ENCODE measurements around the gene KDF1. TPM values are rescaled to one million over a fixed set of nuclear protein-coding genes. Genes with fewer than 3 reads are reported as not detected.

Gene KDF1
- total and polyA plus RNA-seq, 2 of the 13 experiments (the other 11 are each of a cell fraction or from before 2014, with no cell fraction given) = 1.9 to 4.9 TPM

DNA sequence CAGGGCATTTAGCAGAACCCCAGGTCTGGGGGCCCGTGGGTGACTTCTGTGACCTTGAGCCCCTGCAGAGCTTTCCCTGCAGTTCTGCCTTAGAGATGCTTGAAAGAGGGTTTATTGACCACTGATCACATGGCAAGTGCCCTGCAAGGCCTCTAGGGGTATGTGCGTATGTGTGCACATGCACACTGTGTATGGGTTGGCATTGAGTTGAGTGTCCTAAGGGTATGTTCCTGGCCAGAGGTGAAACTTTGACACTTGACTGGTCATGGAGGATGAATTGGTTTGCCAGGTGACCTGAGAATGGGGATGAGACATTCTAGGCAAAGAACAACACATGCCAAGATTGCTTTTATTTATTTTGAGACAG, 21.6 kb downstream of the KDF1 start (continued):
- TF ChIP-seq, protein P1, sequence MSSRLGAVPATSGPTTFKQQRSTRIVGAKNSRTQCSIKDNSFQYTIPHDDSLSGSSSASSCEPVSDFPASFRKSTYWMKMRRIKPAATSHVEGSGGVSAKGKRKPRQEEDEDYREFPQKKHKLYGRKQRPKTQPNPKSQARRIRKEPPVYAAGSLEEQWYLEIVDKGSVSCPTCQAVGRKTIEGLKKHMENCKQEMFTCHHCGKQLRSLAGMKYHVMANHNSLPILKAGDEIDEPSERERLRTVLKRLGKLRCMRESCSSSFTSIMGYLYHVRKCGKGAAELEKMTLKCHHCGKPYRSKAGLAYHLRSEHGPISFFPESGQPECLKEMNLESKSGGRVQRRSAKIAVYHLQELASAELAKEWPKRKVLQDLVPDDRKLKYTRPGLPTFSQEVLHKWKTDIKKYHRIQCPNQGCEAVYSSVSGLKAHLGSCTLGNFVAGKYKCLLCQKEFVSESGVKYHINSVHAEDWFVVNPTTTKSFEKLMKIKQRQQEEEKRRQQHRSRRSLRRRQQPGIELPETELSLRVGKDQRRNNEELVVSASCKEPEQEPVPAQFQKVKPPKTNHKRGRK (CRISPR knock-in tag; IDR thresholded peaks at IDR 0.05) = no peak
- no peak for TF ChIP-seq USF2 (IDR thresholded peaks at IDR 0.05; ENCODE audit: low read depth, low read length)
- TF ChIP-seq USF2 (CRISPR knock-in tag; IDR thresholded peaks at IDR 0.05; ENCODE audit: borderline replicate concordance) = 0 out of 2 replicates have a peak, but pooled peaks have one; percentile 24
- TF ChIP-seq ZSCAN20 (CRISPR knock-in tag; IDR thresholded peaks at IDR 0.05; ENCODE audit: borderline replicate concordance) = no peak
- no peak for TF ChIP-seq ZUFSP (CRISPR knock-in tag; IDR thresholded peaks at IDR 0.05; ENCODE audit: borderline replicate concordance)
- no peak for TF ChIP-seq MYNN (CRISPR knock-in tag; IDR thresholded peaks at IDR 0.05; ENCODE audit: low read depth)
- TF ChIP-seq ZNF878 (CRISPR knock-in tag; IDR thresholded peaks at IDR 0.05) = no peak
- no peak for TF ChIP-seq ZNF292 (CRISPR knock-in tag; IDR thresholded peaks at IDR 0.05; ENCODE audit: borderline replicate concordance, low read depth)
- TF ChIP-seq CENPBD1 (CRISPR knock-in tag; IDR thresholded peaks at IDR 0.05; ENCODE audit: borderline replicate concordance, low read depth) = no peak
- no peak for TF ChIP-seq ZC3H13 (CRISPR knock-in tag; IDR thresholded peaks at IDR 0.05)
- TF ChIP-seq TFDP1 (CRISPR knock-in tag; IDR thresholded peaks at IDR 0.05; ENCODE audit: borderline replicate concordance) = no peak
- no peak for TF ChIP-seq ZNF7 (CRISPR knock-in tag; IDR thresholded peaks at IDR 0.05)
- TF ChIP-seq ZNF441 (CRISPR knock-in tag; IDR thresholded peaks at IDR 0.05; ENCODE audit: borderline replicate concordance) = no peak
- TF ChIP-seq ZNF234 (CRISPR knock-in tag; conservative IDR thresholded peaks at IDR 0.05) = 0 out of 2 replicates have a peak, but pooled peaks have one; percentile 20
- no peak for TF ChIP-seq CBFB (CRISPR knock-in tag; IDR thresholded peaks at IDR 0.05)
- no peak for TF ChIP-seq REXO4 (CRISPR knock-in tag; IDR thresholded peaks at IDR 0.05; ENCODE audit: borderline replicate concordance)
- no peak for TF ChIP-seq ZNF101 (CRISPR knock-in tag; IDR thresholded peaks at IDR 0.05; ENCODE audit: borderline replicate concordance, low read depth)
- no peak for TF ChIP-seq KDM3A (CRISPR knock-in tag; IDR thresholded peaks at IDR 0.05; ENCODE audit: low read depth)
- no peak for TF ChIP-seq ZNF274 (CRISPR knock-in tag; IDR thresholded peaks at IDR 0.05)
- TF ChIP-seq ZNF614 (CRISPR knock-in tag; IDR thresholded peaks at IDR 0.05; ENCODE audit: borderline replicate concordance) = no peak
- TF ChIP-seq ZNF598 (CRISPR knock-in tag; IDR thresholded peaks at IDR 0.05; ENCODE audit: borderline replicate concordance) = peak; percentile 17; the same call in 1 of the 2 replicates
- no peak for TF ChIP-seq MIER2 (CRISPR knock-in tag; IDR thresholded peaks at IDR 0.05)
- no peak for TF ChIP-seq ZNF556 (CRISPR knock-in tag; IDR thresholded peaks at IDR 0.05; ENCODE audit: borderline replicate concordance)
